Progenitor cell of endocrine pancreas (in vitro differentiated cells): ENCODE data around the gene AP4B1. TPM values are rescaled to one million over a fixed set of nuclear protein-coding genes. Genes with fewer than 3 reads are reported as not detected.
"Not testable (repeated sequence)": the region's sequence is repeated elsewhere in the genome, so short reads cannot be mapped to it uniquely, and the experiment has no call there.

Experiments
- DNase-seq: peaks from one replicate; pipeline ENCODE4 v3.0.0; 2021; ENCODE audit warnings: low spot score; ENCODE audit not compliant: unreplicated experiment
- H3K27ac Mint-ChIP-seq: 2 replicates; pipeline ENCODE4 v1.8.0; 2021; ENCODE audit warnings: mild to moderate bottlenecking, moderate library complexity, mixed read lengths
- H3K27me3 Mint-ChIP-seq: 2 replicates; pipeline ENCODE4 v1.8.0; 2021; ENCODE audit warnings: mixed read lengths
- H3K36me3 Mint-ChIP-seq: 2 replicates; pipeline ENCODE4 v1.8.0; 2022; ENCODE audit warnings: mixed read lengths; ENCODE audit not compliant: insufficient read depth
- H3K4me1 Mint-ChIP-seq: 2 replicates; pipeline ENCODE4 v1.8.0; 2021; ENCODE audit warnings: low read depth, mixed read lengths
- H3K4me3 Mint-ChIP-seq: 2 replicates; pipeline ENCODE4 v1.8.0; 2021; ENCODE audit warnings: low read depth, mild to moderate bottlenecking, moderate library complexity, mixed read lengths
- H3K9me3 Mint-ChIP-seq: 2 replicates; pipeline ENCODE4 v1.8.0; 2021; ENCODE audit warnings: low read depth, mixed read lengths
- total RNA-seq: library from RNA; stranded (reverse); gene quantifications from 2 replicates; pipeline ENCODE4 v1.2.1, GENCODE V29; 2021
- TF ChIP-seq, protein P1 (sequence below): fragments of 200-600 bp; sonication (generic); IDR thresholded peaks from one replicate; pipeline ENCODE4 v1.5.0; 2021; ENCODE audit warnings: antibody characterized with exemption, mild to moderate bottlenecking; ENCODE audit not compliant: unreplicated experiment

The AP4B1 gene
- total RNA-seq, 1 donor from 2014 or later = 20.2 TPM

DNA sequence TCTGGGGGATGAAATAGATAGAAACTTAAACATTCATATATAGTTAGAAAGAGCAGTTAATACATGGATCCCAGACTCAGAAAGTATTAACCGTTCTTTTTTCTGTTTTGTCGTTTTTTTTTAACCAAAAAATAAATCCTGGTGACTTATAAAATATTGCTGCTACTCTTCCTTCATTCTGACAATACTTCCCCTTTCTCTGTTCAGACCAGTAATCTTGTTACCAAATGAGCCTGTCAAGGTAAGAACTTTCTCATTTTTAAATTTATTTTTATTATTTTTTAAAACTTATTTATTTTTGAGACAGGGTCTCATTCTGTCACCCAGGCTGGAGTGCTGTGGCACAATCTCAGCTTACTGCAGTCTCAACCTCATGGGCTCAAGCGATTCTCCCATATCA is 46.8 kb downstream of the AP4B1 start:
- Mint-ChIP-seq H3K4me1 (no peaks in the 10 kb centered on the region), H3K27ac (no peak overlapping the region), H3K4me3 (no peak overlapping the region), H3K36me3 (no peaks in the 10 kb centered on the region), H3K27me3 (no peaks in the 10 kb centered on the region), H3K9me3 (no peaks in the 10 kb centered on the region)
- no peak for DNase-seq
- TF ChIP-seq, protein P1, sequence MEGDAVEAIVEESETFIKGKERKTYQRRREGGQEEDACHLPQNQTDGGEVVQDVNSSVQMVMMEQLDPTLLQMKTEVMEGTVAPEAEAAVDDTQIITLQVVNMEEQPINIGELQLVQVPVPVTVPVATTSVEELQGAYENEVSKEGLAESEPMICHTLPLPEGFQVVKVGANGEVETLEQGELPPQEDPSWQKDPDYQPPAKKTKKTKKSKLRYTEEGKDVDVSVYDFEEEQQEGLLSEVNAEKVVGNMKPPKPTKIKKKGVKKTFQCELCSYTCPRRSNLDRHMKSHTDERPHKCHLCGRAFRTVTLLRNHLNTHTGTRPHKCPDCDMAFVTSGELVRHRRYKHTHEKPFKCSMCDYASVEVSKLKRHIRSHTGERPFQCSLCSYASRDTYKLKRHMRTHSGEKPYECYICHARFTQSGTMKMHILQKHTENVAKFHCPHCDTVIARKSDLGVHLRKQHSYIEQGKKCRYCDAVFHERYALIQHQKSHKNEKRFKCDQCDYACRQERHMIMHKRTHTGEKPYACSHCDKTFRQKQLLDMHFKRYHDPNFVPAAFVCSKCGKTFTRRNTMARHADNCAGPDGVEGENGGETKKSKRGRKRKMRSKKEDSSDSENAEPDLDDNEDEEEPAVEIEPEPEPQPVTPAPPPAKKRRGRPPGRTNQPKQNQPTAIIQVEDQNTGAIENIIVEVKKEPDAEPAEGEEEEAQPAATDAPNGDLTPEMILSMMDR = no peak

DNA sequence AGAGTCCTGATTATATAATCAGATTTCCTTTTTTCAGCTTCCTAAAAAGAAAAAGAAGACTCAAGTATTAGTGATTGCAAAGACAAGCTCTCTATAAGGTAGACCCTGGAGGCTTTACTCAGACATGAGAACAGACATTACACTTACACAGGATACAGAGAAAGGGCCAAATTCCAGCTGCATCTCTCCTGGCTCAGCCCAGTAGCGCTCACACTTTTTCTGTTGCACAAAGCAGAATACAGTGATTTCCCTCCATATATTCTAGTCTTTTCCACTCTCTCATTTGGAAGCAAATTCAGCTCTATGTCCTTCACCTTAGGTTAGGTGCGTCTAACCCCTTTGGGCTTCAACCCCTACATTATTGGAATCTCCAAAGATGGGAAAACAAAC is 48.2 kb downstream of the AP4B1 start:
- no peak for DNase-seq
- H3K4me3 Mint-ChIP-seq = no peak overlapping the region
- no peaks in the 10 kb centered on the region for H3K36me3 Mint-ChIP-seq
- no peaks in the 10 kb centered on the region for H3K9me3 Mint-ChIP-seq
- H3K4me1 Mint-ChIP-seq = no peaks in the 10 kb centered on the region
- TF ChIP-seq, protein P1 = no peak
- H3K27ac Mint-ChIP-seq = no peak overlapping the region
- H3K27me3 Mint-ChIP-seq = no peaks in the 10 kb centered on the region

DNA sequence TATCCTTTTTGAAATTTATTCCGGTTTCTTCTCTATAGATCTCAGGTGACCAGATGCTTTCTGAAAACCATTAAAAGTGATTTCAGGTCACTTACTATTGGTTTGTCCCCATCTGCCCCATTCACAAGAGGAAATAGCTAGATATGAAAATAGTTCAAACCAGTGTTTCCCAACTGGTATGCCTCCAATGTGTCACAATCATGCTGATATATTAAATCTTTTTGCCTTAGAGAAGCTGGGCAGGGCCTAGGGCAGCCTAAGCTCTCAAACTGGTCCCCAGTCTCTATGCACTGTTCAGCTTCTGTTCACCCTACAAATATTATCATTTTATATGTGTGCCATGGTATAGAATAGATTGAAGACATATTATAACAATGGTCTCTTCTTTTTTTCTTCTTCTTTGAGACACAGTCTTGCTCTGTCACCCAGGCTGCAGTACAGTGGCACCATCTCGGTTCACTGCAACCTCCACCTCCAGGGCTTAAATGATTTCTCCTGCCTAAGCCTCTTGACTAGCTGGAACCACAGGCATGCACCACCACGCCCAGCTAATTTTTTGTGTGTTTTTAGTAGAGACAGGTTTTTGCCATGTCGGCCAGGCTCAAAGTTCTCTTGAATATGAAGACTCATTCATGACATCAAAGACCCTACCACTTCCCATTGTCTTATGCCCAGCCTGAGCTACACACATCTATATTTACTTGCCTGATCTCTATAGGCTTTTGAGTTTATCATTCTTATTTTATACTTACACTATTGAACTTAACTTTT is 48.8 kb downstream of the AP4B1 start:
- Mint-ChIP-seq H3K4me1 (no peaks in the 10 kb centered on the region), H3K9me3 (no peaks in the 10 kb centered on the region), H3K4me3 (no peak overlapping the region), H3K27ac (no peak overlapping the region), H3K36me3 (no peaks in the 10 kb centered on the region), H3K27me3 (no peaks in the 10 kb centered on the region)
- DNase-seq = no peak
- TF ChIP-seq, protein P1 = no peak

DNA sequence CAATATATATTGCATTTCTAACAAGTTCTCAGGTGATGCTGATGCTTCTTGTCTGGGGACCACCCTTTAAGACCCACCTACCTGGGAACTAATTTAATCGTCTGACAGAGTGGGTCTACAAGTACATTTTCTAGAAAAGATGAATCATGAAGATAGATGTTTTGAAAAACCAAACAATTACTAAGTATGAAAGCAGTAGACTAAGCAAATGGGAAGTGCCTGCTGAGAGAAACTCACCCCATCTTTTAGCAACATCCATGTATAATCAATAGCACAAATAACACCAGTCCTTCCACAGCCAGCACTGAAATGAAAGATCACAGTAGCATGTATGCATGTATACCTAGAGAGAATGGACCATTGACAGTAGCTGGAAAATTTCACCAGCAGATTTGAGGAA is 50.4 kb downstream of the AP4B1 start:
- H3K4me3 Mint-ChIP-seq = no peak overlapping the region
- no peaks in the 10 kb centered on the region for H3K27me3 Mint-ChIP-seq
- H3K27ac Mint-ChIP-seq = no peak overlapping the region
- TF ChIP-seq, protein P1 = no peak
- no peak for DNase-seq
- H3K4me1 Mint-ChIP-seq = no peaks in the 10 kb centered on the region
- H3K9me3 Mint-ChIP-seq = no peaks in the 10 kb centered on the region
- no peaks in the 10 kb centered on the region for H3K36me3 Mint-ChIP-seq

DNA sequence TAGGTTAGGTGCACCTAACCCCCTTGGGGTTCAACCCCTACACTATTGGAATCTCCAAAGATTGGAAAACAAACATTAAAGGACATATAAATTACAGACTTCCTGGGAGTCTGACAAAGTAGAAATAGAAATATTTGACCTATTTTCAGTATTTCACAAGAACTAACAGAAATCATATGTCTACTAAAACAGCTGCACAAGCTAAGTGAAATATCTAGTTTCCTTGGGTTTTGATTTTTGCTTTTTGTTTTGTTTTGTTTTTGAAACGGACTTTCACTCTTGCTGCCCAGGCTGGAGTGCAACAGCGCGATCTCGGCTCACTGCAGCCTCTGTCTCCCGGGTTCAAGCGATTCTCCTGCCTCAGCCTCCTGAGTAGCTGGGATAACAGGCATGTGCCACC is 51.9 kb downstream of the AP4B1 start:
- H3K4me1 Mint-ChIP-seq, H3K4me3 Mint-ChIP-seq, H3K36me3 Mint-ChIP-seq, H3K27ac Mint-ChIP-seq, H3K9me3 Mint-ChIP-seq, DNase-seq, H3K27me3 Mint-ChIP-seq: not testable (repeated sequence)

DNA sequence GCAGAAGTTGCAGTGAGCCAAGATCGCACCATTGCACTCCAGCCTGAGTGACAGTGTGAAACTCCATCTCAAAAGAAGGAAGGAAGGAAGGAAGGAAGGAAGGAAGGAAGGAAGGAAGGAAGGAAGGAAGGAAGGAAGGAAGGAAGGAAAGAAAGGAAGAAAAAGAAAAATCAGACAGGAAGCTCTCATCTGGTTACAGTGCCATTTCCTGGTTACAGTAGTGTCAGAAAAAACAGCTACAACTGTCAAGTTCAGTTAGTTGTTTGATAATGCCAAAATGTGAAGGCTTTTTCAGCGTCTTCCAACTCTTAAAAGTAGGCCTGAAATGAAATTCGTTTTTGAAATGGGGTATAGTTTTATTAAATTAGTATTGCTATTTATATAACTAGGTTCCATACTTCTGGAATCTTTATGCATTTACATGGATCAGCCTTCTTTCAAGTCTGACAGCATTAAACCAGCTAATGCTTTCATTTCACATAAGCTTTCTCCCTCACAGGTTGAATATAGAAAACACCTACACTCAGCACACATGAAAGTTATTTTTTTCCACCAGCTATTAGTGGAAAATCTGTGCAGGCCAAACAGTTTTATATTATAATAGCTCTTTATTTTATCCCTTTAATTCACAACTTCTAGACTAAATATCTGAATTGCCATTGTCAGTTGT is 54.3 kb downstream of the AP4B1 start:
- TF ChIP-seq, protein P1 = no peak
- Mint-ChIP-seq H3K4me3 (no peak overlapping the region), H3K27me3 (no peaks in the 10 kb centered on the region), H3K9me3 (peaks cover 17% of the 10 kb centered on the region), H3K36me3 (no peaks in the 10 kb centered on the region), H3K4me1 (no peaks in the 10 kb centered on the region), H3K27ac (peak overlapping the region; percentile 74)
- no peak for DNase-seq
